ENCODE results near the gene FABP1.
A peak's percentile ranks its signal among the peaks of the same experiment; 100 is the strongest.

FABP1 gene

GRCh38 chr2:88115825-88116518 is 11.9 kb downstream of the FABP1 start:
- DNase-seq (ENCODE audit: low read depth in 2 of 2, low spot score in 1 of 2): no peak

GRCh38 chr2:88114889-88115288 is 13.0 kb downstream of the FABP1 start:
- DNase-seq (ENCODE audit: low read depth in 2 of 2, low spot score in 1 of 2): no peak

DNA sequence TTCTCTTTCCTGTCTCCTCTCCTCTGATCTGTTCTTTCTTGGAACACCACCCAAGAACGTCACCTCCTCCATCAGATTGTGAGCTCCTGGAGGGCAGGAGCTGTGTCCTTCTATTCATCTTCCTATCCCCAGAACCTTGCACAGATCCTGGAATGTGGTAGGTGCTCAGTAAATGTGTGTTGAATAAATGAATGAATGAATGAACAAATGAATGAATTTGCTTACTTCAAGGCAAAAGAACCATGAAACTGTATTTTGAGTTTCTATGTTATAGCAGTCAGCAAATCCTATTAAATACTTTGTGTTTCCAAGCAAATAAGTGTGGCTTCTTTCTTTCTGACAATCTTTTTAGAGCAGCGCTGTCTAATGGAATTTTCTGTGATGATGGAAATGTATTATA is 14.8 kb downstream of the FABP1 start:
- no peak for DNase-seq (ENCODE audit: low read depth in 2 of 2, low spot score in 1 of 2)

- no peak for DNase-seq (ENCODE audit: low read depth in 2 of 2, low spot score in 1 of 2)
These were observed 17.0 kb downstream of the FABP1 start for GRCh38 chr2:88110830-88111229.

DNA sequence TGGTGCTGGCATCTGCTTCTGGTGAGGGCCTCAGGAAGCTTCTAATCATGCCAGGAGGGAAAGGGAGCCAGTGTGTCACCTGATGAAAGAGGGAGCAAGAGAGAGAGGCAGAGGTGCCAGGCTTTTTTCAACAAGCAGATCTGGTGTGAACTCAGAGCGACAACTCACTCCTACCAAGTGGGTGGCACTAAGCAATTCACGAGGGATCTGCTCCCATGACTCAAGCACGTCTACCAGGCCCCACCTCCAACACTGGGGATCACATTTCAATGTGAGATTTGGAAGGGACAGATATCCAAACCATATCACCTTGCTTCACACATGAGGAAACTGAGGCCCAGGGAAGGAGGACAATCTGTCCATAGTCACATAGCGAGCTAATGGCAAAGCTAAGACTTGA is 19.1 kb downstream of the FABP1 start:
- DNase-seq (ENCODE audit: low read depth in 2 of 2, low spot score in 1 of 2): no peak

GRCh38 chr2:88100489-88100858 is 27.4 kb downstream of the FABP1 start:
- DNase-seq (ENCODE audit: low read depth in 2 of 2, low spot score in 1 of 2): no peak

DNA sequence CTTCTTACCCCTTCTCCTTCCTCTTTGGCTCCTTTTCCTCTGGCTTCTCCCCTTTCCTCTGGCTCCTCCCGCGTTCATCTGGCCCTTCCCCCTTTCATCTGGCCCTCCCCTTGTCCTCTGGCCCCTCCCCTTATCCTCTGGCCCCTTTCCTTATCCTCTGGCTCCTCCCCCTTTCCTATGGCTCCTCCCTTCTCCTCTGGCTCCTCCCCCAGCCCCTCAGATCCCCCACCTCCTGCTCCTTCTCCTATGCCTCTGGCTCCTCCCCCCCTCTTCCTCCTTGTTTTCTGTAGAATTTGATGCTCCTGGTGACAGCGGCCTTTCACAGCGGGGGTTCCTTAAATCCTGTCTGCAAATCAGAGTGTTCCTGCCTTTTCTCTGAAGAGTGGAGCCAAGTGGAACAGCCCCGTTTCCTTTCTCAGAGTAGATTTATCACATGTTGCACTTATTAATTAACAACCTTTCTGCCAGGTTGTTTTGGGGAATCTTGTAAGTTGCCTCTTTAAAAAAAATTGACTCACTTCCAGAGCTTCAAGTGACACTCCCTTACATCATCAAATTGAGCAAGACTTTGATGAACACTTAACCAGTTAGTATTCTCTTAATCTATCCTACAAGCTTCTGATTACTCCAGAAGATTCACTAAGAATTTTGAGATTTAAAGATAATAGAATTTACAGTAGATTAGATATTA is 27.9 kb downstream of the FABP1 start:
- DNase-seq (ENCODE audit: low read depth in 2 of 2, low spot score in 1 of 2): no peak

DNA sequence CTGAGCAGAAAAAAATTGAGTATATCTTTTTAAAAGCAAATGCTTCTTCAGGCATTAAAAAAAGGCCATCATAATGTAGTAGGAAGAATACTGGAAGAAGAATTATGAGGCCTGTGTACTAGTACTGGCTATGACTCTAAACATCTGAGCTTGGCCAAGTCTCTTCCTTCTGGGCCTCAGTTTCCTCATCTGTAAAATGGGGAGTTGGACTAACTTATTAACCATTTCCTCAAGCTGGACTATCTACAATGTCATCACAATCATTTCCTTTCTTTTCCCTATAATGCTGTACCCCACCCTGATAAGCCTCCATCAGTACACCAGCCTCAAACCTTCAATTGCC is 29.3 kb downstream of the FABP1 start:
- DNase-seq (ENCODE audit: low read depth in 2 of 2, low spot score in 1 of 2): no peak

GRCh38 chr2:88097891-88098557 is 29.8 kb downstream of the FABP1 start:
- no peak for DNase-seq (ENCODE audit: low read depth in 2 of 2, low spot score in 1 of 2)

DNA sequence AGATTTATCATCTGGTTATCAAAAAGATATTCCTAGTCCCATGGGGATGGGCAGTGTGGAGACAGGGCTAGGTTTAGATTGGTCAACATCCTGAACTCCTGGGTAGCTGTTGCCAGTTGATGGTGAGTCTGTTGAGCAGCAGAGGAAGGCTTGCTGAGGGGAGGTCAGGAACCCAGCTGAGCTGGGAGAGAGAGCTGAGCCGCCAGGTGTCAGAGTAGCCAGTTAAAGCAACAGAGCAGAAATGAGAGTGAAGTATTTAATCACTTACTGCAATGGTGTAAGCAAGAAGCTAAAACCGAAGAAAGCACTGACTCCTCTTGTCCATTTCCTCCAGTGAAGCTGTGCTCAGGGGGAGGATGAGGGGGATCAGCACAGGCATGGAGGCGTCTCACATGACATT is 30.7 kb downstream of the FABP1 start:
- no peak for DNase-seq (ENCODE audit: low read depth in 2 of 2, low spot score in 1 of 2)

DNA sequence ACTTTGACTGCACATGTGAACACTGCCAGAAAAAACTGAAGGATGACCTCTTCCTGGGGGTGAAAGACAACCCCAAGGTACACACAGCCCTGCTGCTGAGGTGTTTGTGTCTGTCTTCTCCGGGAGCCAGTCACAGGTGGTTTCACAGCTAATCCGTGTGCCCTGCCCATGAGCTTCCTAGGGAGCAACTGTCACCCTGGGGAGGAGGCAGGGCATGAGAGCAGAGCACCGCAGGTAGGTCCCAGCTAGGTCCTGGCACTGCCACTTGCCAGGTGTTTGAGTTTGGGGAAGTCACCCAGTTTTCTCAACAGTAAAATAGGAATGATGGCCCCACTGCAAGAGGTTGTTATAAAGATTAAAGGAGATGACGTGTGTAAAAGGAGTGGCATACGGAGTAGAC is 31.2 kb downstream of the FABP1 start:
- DNase-seq (ENCODE audit: low read depth in 2 of 2, low spot score in 1 of 2): no peak

- DNase-seq (ENCODE audit: low read depth in 2 of 2, low spot score in 1 of 2): no peak
These were observed 32.8 kb downstream of the FABP1 start for GRCh38 chr2:88095022-88095421.

DNA sequence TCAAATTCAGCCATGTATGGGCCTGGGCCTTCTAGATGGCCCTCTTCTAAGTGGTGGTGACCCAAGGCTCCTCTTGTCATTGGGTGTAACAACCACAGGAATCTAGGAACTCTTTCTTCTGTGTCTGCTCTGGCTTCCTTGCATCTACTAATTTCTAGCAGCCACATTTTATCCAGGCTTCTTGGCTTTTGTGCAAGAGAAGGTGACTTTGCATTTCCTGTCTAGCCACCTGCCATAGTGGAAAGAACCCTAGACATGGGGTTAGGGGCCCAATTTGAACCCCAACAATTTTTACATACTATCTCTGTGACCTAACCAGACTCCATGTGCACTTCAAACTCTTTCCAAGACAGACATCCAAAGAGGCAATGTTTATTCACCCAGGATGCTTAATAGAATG is 35.1 kb downstream of the FABP1 start:
- DNase-seq (ENCODE audit: low read depth in 2 of 2, low spot score in 1 of 2): no peak

DNA sequence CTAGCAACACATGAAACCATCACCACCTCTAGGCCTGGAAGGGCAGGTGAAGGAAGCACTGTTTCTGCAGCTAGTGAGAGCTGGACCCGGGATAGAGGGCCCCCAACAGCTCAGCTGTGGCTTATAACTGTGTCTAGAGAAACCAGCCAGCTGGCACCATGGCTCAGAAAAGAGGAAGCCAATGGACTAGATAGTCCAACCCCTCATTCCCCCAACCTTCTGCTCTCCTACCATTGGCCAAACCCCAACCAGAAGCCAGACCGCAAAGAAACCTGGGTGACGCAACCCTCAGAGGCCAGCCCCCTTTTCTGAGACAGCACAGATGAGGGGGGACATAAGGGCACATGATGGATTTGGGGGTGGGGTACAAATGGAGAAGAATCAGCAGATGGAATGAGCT is 35.9 kb downstream of the FABP1 start:
- no peak for DNase-seq (ENCODE audit: low read depth in 2 of 2, low spot score in 1 of 2)

- DNase-seq (ENCODE audit: low read depth in 2 of 2, low spot score in 1 of 2): peak; percentile 11 to 32
These were observed 37.2 kb downstream of the FABP1 start for GRCh38 chr2:88090446-88091283.

- no peak for DNase-seq (ENCODE audit: low read depth in 2 of 2, low spot score in 1 of 2)
These were observed 38.9 kb downstream of the FABP1 start for GRCh38 chr2:88088999-88089398.

GRCh38 chr2:88087763-88088162 is 40.1 kb downstream of the FABP1 start:
- DNase-seq (ENCODE audit: low read depth in 2 of 2, low spot score in 1 of 2): no peak

DNA sequence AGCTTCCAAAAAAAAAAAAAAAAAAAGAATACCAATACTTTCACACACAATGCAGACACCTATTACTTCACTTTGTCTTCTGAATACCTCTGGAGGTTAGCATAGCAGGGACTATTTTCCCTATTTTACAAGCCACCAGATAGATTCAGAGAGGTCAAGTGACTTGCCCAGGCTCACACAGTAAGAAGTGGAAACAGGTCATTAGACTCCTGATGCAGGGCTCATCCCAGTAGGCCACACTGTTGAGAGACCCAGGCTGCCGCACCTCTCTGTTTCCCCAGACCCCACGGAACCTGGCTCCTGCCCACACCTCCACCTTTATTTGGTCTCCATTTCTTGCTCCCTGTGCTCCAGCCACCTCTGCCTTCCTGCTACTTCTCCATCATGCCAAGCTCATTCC is 40.8 kb downstream of the FABP1 start:
- DNase-seq (ENCODE audit: low read depth in 2 of 2, low spot score in 1 of 2): no peak

GRCh38 chr2:88086401-88086800 is 41.5 kb downstream of the FABP1 start:
- no peak for DNase-seq (ENCODE audit: low read depth in 2 of 2, low spot score in 1 of 2)

DNA sequence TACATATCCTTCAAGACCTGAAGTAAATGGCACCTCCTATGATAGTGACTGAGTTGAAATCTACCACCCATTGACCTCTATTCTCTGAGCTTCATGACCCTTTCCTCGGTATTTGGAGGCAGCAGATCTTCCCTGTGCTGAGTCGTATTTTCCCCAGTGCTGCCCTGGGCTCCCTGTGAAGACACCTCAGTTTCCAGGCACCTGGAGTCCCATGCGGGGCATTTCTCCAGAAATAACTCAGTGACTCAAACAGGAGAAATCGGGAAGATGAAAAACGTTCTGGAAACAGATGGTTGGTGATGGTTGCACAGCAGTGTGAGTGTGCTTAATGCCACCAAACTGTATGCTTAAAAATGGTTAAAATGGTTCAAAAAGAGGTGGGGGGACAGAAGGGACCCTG is 42.3 kb downstream of the FABP1 start:
- DNase-seq (ENCODE audit: low read depth in 2 of 2, low spot score in 1 of 2): no peak

GRCh38 chr2:88085099-88085498 is 42.8 kb downstream of the FABP1 start:
- DNase-seq (ENCODE audit: low read depth in 2 of 2, low spot score in 1 of 2): no peak

DNA sequence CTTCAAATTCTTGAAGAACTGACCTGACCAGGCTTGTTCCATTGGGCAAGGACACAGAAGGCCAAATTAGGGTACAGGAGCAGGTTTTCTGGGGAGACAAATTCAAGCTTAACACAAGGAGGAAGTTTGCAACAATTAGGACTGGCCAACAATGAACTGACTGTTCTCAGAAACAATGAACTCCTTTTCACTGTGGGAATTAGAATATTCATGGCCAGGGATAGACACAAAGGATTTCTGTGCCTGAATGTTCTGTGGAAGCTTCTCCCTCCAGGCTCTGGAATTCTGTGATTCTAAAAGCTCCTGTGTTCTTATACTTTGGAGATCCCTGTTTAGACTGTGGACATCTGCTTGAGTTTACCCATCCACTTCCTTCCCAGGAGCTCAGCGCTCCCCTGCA is 45.1 kb downstream of the FABP1 start:
- DNase-seq (ENCODE audit: low read depth in 2 of 2, low spot score in 1 of 2): no peak

Measured in stimulated activated CD8-positive, alpha-beta memory T cell treated with anti-CD3 and anti-CD28 coated beads, Interleukin-4, amount 100 ng/mL, for 4 hours (primary cell).